ENCODE data around the gene GFOD1.

GFOD1 gene

GRCh38 chr6:13522656-13523055, 35.3 kb upstream of the GFOD1 start:
- no peak overlapping the region for H3K4me3 ChIP-seq (ENCODE audit: low read depth, low read length)
- no peak for DNase-seq (ENCODE audit: low read depth)
- TF ChIP-seq CTCF (IDR thresholded peaks at IDR 0.05; ENCODE audit: insufficient read depth, low read depth, low read length, missing control alignments): no peak

GRCh38 chr6:13519839-13520238, 32.4 kb upstream of the GFOD1 start:
- TF ChIP-seq CTCF (IDR thresholded peaks at IDR 0.05; ENCODE audit: insufficient read depth, low read depth, low read length, missing control alignments): no peak
- H3K4me3 ChIP-seq (ENCODE audit: low read depth, low read length): no peak overlapping the region
- DNase-seq (ENCODE audit: low read depth): no peak

GRCh38 chr6:13517116-13517515, 29.7 kb upstream of the GFOD1 start:
- TF ChIP-seq CTCF (IDR thresholded peaks at IDR 0.05; ENCODE audit: insufficient read depth, low read depth, low read length, missing control alignments): no peak
- no peak for DNase-seq (ENCODE audit: low read depth)
- H3K4me3 ChIP-seq (ENCODE audit: low read depth, low read length): no peak overlapping the region

- TF ChIP-seq CTCF (IDR thresholded peaks at IDR 0.05; ENCODE audit: insufficient read depth, low read depth, low read length, missing control alignments): no peak
- H3K4me3 ChIP-seq (ENCODE audit: low read depth, low read length): no peak overlapping the region
- no peak for DNase-seq (ENCODE audit: low read depth)
These were observed 28.5 kb upstream of the GFOD1 start for GRCh38 chr6:13515912-13516311.

GRCh38 chr6:13513626-13514502, 26.5 kb upstream of the GFOD1 start:
- H3K4me3 ChIP-seq (ENCODE audit: low read depth, low read length): no peak overlapping the region
- DNase-seq (ENCODE audit: low read depth): peak; percentile 38
- TF ChIP-seq CTCF (IDR thresholded peaks at IDR 0.05; ENCODE audit: insufficient read depth, low read depth, low read length, missing control alignments): no peak

- no peak for DNase-seq (ENCODE audit: low read depth)
- no peak overlapping the region for H3K4me3 ChIP-seq (ENCODE audit: low read depth, low read length)
- no peak for TF ChIP-seq CTCF (IDR thresholded peaks at IDR 0.05; ENCODE audit: insufficient read depth, low read depth, low read length, missing control alignments)
These were observed 25.5 kb upstream of the GFOD1 start for GRCh38 chr6:13512900-13513299.

Measured in GM12865 (cell line).